SK-N-SH treated with all-trans-retinoic acid at 6 μM for 48 hours (cell line): ENCODE results near the gene CNTN4.

Source experiments
- ISL1 ChIP-seq: fragments of 250-450 bp; sonication (Bioruptor Pico); IDR thresholded peaks from 2 replicates; pipeline ENCODE4 v2.1.2; 2022; ENCODE audit warnings: mild to moderate bottlenecking, moderate library complexity
- OSR1 ChIP-seq: fragments of 250-450 bp; sonication (Bioruptor Pico); IDR thresholded peaks from 2 replicates; pipeline ENCODE4 v1.8.0; 2022; ENCODE audit warnings: moderate library complexity, mild to moderate bottlenecking, inconsistent platforms
- ZFP30 ChIP-seq: fragments of 450-650 bp; formaldehyde crosslinking; IDR thresholded peaks from 2 replicates; pipeline ENCODE4 v1.5.0; 2022; ENCODE audit warnings: mild to moderate bottlenecking, moderate library complexity
- TF ChIP-seq, protein P1 (sequence below): fragments of 250-450 bp; sonication (Bioruptor Pico); IDR thresholded peaks from 2 replicates; pipeline ENCODE4 v1.8.0; 2020; ENCODE audit warnings: mild to moderate bottlenecking, moderate library complexity, borderline replicate concordance

DNA sequence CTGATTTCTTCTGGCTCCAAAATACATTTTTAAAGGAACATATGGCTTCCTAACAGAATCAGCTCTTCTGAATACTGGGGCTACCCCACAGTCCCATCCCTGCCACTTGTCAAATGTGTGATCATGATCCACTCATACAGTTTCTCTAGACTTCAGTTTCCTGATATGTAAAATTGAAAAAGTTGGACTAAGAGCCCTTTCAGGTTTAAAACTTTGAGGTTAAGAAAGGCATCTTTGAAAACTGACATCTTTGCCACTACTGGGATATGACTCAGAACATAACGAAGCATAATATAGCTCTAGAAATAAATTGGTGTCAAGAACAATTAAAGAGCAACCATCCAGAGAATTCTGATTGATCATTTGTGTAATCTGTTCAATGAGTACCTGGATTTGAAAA, 763.3 kb downstream of the CNTN4 start:
- TF ChIP-seq, protein P1, sequence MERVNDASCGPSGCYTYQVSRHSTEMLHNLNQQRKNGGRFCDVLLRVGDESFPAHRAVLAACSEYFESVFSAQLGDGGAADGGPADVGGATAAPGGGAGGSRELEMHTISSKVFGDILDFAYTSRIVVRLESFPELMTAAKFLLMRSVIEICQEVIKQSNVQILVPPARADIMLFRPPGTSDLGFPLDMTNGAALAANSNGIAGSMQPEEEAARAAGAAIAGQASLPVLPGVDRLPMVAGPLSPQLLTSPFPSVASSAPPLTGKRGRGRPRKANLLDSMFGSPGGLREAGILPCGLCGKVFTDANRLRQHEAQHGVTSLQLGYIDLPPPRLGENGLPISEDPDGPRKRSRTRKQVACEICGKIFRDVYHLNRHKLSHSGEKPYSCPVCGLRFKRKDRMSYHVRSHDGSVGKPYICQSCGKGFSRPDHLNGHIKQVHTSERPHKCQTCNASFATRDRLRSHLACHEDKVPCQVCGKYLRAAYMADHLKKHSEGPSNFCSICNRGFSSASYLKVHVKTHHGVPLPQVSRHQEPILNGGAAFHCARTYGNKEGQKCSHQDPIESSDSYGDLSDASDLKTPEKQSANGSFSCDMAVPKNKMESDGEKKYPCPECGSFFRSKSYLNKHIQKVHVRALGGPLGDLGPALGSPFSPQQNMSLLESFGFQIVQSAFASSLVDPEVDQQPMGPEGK (CRISPR knock-in tag), result no peak
- TF ChIP-seq ZFP30 (CRISPR knock-in tag) (no peak), ISL1 (CRISPR knock-in tag) (no peak), OSR1 (CRISPR knock-in tag) (no peak)
